GM04504 (cell line): ENCODE data around the gene TTLL12.

ENCODE experiments used
- DNase-seq: peaks from one replicate; pipeline ENCODE4 v3.0.0-alpha.2; 2012; ENCODE audit warnings: low read depth

Gene TTLL12

GRCh38 chr22:43172191-43172590 is 14.7 kb downstream of the TTLL12 start:
- no peak for DNase-seq

- DNase-seq, result no peak
Measured at GRCh38 chr22:43171607-43172006, 15.3 kb downstream of the TTLL12 start.

- no peak for DNase-seq
Measured at GRCh38 chr22:43171019-43171491, 15.9 kb downstream of the TTLL12 start.

- no peak for DNase-seq
Measured at GRCh38 chr22:43170131-43170480, 16.8 kb downstream of the TTLL12 start.

- no peak for DNase-seq
Measured at GRCh38 chr22:43169310-43170130, 17.4 kb downstream of the TTLL12 start.

- no peak for DNase-seq
Measured at GRCh38 chr22:43168471-43169309, 18.2 kb downstream of the TTLL12 start.

- DNase-seq, result no peak
Measured at GRCh38 chr22:43167001-43167589, 19.8 kb downstream of the TTLL12 start.

GRCh38 chr22:43166132-43166930 is 20.6 kb downstream of the TTLL12 start:
- DNase-seq, result no peak

GRCh38 chr22:43164636-43165035 is 22.3 kb downstream of the TTLL12 start:
- no peak for DNase-seq

GRCh38 chr22:43163241-43163795 is 23.6 kb downstream of the TTLL12 start:
- no peak for DNase-seq

- DNase-seq, result no peak
Measured at GRCh38 chr22:43162412-43163150, 24.4 kb downstream of the TTLL12 start.

GRCh38 chr22:43160497-43161126 is 26.3 kb downstream of the TTLL12 start:
- no peak for DNase-seq

- no peak for DNase-seq
Measured at GRCh38 chr22:43159484-43160178, 27.3 kb downstream of the TTLL12 start.

- DNase-seq, result no peak
Measured at GRCh38 chr22:43158778-43159483, 28.0 kb downstream of the TTLL12 start.

- no peak for DNase-seq
Measured at GRCh38 chr22:43157874-43158546, 28.9 kb downstream of the TTLL12 start.

GRCh38 chr22:43156413-43156812 is 30.5 kb downstream of the TTLL12 start:
- DNase-seq, result no peak

- DNase-seq, result no peak
Measured at GRCh38 chr22:43155789-43156188, 31.1 kb downstream of the TTLL12 start.

- no peak for DNase-seq
Measured at GRCh38 chr22:43154887-43155536, 31.9 kb downstream of the TTLL12 start.
